Tibial nerve (tissue), 4 donors: ENCODE results near the gene TRIM38. TPM values are rescaled to one million over a fixed set of nuclear protein-coding genes. Genes with fewer than 3 reads are reported as not detected.
"Not testable (repeated sequence)": the region's sequence is repeated elsewhere in the genome, so short reads cannot be mapped to it uniquely, and the experiment has no call there.

Experiments used
- DNase-seq, 2 donors: peaks; one replicate each; pipeline ENCODE4 v3.0.0-alpha.2; 2019; ENCODE audit warnings: low spot score in 2 of 2
- H3K27ac ChIP-seq, 4 donors: fragments of 200-600 bp; sonication (generic) in 3 of 4; one replicate each; pipeline ENCODE4 v1.5.1; 2017 to 2019; ENCODE audit warnings: mild to moderate bottlenecking in 1 of 4
- H3K27me3 ChIP-seq, 2 donors: fragments of 200-600 bp; sonication (generic) in 1 of 2; one replicate each; pipeline versions ENCODE4 v1.5.1 to v1.6.0; 2017 to 2019
- H3K36me3 ChIP-seq, 3 donors: fragments of 200-600 bp; sonication (generic); one replicate each; pipeline ENCODE4 v1.5.1; 2018 to 2019
- H3K4me1 ChIP-seq, 4 donors: fragments of 200-600 bp; sonication (generic) in 3 of 4; one replicate each; pipeline ENCODE4 v1.5.1; 2017 to 2019
- H3K4me3 ChIP-seq, 4 donors: fragments of 200-600 bp; sonication (generic) in 3 of 4; one replicate each; pipeline ENCODE4 v1.5.1; 2017 to 2019; ENCODE audit warnings: mild to moderate bottlenecking in 1 of 4, moderate library complexity in 1 of 4
- H3K9me3 ChIP-seq, 4 donors: fragments of 200-600 bp; sonication (generic) in 3 of 4; one replicate each; pipeline ENCODE4 v1.5.1; 2017 to 2019
- EP300 ChIP-seq, 2 donors: sonication (generic); formaldehyde crosslinking; IDR thresholded peaks; one replicate each; pipeline ENCODE4 v1.6.1; 2017; ENCODE audit warnings: antibody characterized with exemption in 2 of 2, mild to moderate bottlenecking in 1 of 2
- POLR2A ChIP-seq, 2 donors: fragments of 450-650 bp; IDR thresholded peaks; one replicate each; pipeline ENCODE4 v1.6.1; 2017; ENCODE audit warnings: antibody characterized with exemption in 2 of 2, mild to moderate bottlenecking in 2 of 2, moderate library complexity in 2 of 2
- WGBS, 2 donors: methylation state at CpG; one replicate each; pipeline ENCODE4 v1.1.5; 2018; 5-methylcytosine and 5-hydroxymethylcytosine counted together
- total RNA-seq, 4 donors: library from RNA; depleted of rRNA; stranded (reverse); fragments of >200 nt; gene quantifications; one replicate each; pipeline ENCODE4 v1.1.0, GENCODE V29; 2016
- TF ChIP-seq, protein P1 (sequence below), 5 experiments: fragments of 200-600 bp in 3 of 5; fragments of 450-650 bp in 2 of 5; sonication (generic) in 3 of 5; IDR thresholded peaks; one replicate each; pipeline ENCODE4 v1.5.1; 2016 to 2019; ENCODE audit warnings: antibody characterized with exemption in 5 of 5, mild to moderate bottlenecking in 3 of 5, moderate library complexity in 2 of 5

The TRIM38 gene
- total RNA-seq, 4 donors from 2014 or later = 8.8 to 12.2 (median 9.5) TPM

DNA sequence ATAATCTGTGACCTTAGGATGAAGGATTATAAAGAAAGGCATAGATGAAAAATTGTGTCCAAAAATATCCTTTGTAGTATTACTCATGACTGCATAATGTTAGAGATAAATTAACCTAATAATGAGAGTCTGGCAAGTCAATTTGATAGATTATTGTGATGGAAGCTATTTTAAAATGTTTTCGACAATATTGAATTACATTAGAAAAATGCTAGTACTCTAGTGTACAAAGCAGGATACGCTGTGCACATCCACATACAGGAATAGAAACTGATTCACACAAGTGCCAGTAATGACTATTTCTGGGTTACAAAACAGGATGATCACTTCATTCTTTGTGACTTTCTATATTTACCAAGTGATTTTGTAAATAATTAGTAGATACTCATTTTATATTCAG lies 35.4 kb upstream of the TRIM38 start:
- 81 to 83% methylated on average over 2 of the region's 2 CpGs for WGBS, 2 donors
- no peak for TF ChIP-seq EP300 (IDR thresholded peaks at IDR 0.05)
- no peak for TF ChIP-seq POLR2A (IDR thresholded peaks at IDR 0.05)
- TF ChIP-seq, protein P1, sequence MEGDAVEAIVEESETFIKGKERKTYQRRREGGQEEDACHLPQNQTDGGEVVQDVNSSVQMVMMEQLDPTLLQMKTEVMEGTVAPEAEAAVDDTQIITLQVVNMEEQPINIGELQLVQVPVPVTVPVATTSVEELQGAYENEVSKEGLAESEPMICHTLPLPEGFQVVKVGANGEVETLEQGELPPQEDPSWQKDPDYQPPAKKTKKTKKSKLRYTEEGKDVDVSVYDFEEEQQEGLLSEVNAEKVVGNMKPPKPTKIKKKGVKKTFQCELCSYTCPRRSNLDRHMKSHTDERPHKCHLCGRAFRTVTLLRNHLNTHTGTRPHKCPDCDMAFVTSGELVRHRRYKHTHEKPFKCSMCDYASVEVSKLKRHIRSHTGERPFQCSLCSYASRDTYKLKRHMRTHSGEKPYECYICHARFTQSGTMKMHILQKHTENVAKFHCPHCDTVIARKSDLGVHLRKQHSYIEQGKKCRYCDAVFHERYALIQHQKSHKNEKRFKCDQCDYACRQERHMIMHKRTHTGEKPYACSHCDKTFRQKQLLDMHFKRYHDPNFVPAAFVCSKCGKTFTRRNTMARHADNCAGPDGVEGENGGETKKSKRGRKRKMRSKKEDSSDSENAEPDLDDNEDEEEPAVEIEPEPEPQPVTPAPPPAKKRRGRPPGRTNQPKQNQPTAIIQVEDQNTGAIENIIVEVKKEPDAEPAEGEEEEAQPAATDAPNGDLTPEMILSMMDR (IDR thresholded peaks at IDR 0.05) = no peak
- H3K4me3 ChIP-seq = no peak overlapping the region

DNA sequence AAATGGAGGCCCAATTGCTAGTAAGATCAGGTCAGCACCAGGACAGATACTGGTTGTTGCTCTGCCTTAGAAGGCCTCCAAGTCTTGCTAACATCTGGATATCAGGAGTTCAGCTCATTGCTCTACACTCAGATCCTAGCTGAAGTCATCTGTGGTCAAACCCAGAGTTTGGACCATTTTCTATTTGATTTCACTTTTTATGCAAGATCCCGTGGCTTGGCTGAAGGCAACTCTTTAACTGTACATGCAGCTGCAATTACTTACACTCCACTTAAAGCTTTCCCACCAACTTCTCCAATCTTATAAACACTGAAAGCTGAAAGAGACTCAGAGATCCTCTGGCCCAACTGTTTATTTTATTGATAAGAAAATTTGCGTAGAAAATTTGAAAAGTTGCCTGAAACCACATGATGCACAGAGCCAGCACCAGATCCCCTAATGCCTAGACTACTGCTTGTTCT lies 34.8 kb upstream of the TRIM38 start:
- Histone ChIP-seq H3K4me1 (no peaks in the 10 kb centered on the region), H3K27me3 (no peaks in the 10 kb centered on the region), H3K4me3 (no peak overlapping the region), H3K36me3 (no peaks in the 10 kb centered on the region), H3K9me3 (no peaks in the 10 kb centered on the region), H3K27ac (no peak overlapping the region)
- WGBS, 2 donors = 70 to 72% methylated on average over 2 of the region's 2 CpGs
- TF ChIP-seq POLR2A (IDR thresholded peaks at IDR 0.05) (no peak), EP300 (IDR thresholded peaks at IDR 0.05) (no peak)
- TF ChIP-seq, protein P1 (IDR thresholded peaks at IDR 0.05) = no peak
- DNase-seq = no peak

More for the DNA sequence above, 35.4 kb upstream of the TRIM38 start:
- no peak for DNase-seq
- no peaks in the 10 kb centered on the region for H3K9me3 ChIP-seq
- H3K36me3 ChIP-seq = no peaks in the 10 kb centered on the region
- no peak overlapping the region for H3K27ac ChIP-seq
- no peaks in the 10 kb centered on the region for H3K27me3 ChIP-seq
- H3K4me1 ChIP-seq = no peaks in the 10 kb centered on the region

DNA sequence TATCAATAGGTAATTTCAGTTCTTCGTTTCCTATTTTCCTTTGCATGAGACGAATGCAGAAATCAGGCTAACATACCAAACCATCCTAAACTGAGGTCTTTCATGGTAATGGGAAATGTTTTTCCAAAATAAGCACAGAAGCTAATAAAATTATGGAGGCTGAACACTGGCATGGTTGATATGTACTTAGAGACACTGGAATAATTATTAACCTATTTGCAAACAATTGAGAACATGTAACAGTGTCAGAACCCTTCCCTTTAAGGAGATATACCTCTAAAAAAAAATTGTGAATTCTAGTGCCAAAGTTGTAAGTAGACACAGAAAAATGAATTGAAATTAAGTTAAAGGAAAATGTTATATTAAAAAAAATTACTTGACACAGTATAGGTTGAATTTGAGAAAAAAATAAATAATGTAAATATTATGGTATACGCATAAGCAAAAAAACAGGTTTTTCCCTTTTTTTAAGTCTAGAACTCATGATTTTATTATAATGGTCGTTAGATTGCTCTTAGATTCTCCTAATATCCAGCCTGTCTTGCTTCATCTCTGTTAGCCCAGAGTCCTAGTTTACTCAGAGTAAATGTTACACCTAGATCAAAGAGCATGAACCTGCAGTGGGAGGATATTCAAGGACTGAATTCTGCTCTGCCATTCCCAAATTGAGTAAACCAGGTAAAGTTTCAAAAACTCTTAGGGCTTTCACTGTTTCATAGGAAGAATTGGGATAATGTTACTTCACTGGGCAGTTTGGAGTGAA lies 33.9 kb upstream of the TRIM38 start:
- H3K9me3 ChIP-seq = no peaks in the 10 kb centered on the region
- WGBS, 2 donors = 83 to 88% methylated on average over 4 of the region's 4 CpGs

DNA sequence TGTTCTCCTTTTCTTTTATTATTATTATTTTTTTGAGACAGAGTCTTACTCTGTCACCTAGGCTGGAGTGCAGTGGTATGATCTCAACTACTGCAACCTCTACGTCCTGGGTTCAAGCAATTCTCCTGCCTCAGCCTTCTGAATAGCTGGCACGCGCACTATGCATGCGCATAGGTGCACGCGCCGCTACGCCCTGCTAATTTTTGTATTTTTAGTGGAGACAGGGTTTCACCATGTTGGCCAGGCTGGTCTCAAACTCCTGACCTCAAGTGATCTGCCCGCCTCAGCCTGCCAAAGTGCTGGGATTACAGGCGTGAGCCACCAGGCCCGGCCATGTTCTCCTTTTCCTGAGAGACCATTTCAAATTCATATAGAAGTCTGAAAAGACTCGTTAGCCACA lies 32.8 kb upstream of the TRIM38 start:
- H3K36me3 ChIP-seq, H3K4me3 ChIP-seq, DNase-seq, H3K27ac ChIP-seq, H3K4me1 ChIP-seq, H3K9me3 ChIP-seq, H3K27me3 ChIP-seq: not testable (repeated sequence)
- 94 to 98% methylated on average over 12 of the region's 12 CpGs for WGBS, 2 donors

More for the DNA sequence above, 33.9 kb upstream of the TRIM38 start:
- no peak overlapping the region for H3K27ac ChIP-seq
- H3K36me3 ChIP-seq = no peaks in the 10 kb centered on the region
- H3K27me3 ChIP-seq = no peaks in the 10 kb centered on the region
- no peaks in the 10 kb centered on the region for H3K4me1 ChIP-seq
- TF ChIP-seq POLR2A (IDR thresholded peaks at IDR 0.05) (no peak), EP300 (IDR thresholded peaks at IDR 0.05) (no peak)
- TF ChIP-seq, protein P1 (IDR thresholded peaks at IDR 0.05) = no peak
- DNase-seq = no peak
- no peak overlapping the region for H3K4me3 ChIP-seq

DNA sequence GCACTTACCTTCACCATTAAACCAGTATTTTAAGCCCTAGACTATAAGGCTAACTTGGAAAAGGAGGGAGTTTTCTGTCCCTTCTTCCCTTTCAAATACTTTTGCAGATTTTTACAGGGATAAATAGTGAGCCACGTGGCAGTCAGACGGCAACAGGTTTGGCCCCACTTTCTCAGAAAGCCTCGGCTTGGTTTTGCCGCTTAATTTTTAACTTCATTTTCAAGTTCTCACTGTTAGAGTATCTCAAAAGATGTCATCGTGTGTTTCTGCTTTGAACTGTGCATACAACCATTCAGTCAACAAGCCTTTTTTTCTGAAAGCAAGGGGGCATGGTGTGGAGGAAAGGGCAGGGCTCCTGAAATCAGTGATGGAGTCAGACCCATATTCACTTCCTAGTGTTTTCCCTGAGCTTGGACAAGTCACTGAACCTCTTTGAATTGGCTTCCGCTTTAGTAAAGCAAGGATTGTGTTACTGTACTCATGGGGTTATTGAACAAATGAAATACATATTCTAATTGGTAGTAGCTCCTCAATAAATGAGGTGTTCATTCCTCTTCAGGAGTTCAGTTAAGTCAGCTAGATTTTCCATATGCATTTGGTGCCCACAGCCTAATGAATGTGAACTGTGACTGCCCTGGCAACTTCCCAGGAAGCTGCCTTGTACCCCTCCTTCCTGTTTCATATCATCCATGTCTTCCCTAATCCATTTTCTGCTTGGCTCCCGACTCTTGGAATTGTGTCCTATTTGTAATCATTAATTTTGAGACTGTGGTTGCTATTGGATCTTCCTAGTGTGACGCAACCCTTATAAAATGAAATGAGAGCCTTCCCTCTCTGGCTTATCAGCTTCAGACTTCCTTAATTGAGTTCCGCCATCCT lies 31.8 kb upstream of the TRIM38 start, which contains the start of gene SLC17A2:
TSS of gene SLC17A2 (minus strand) at position 160 of the 879 bp plus-strand sequence. CDS start 4,895 bp downstream, outside the sequence.
- no peaks in the 10 kb centered on the region for H3K9me3 ChIP-seq
- no peak within 1 kb of the TSS for H3K27ac ChIP-seq
- no peak within 1 kb of the TSS for H3K4me3 ChIP-seq
- WGBS, 2 donors = 86 to 94% methylated on average over 9 of the region's 9 CpGs
- DNase-seq = no peak
- no peaks in the 10 kb centered on the region for H3K36me3 ChIP-seq
- no peaks in the 10 kb centered on the region for H3K27me3 ChIP-seq
- H3K4me1 ChIP-seq = no peaks in the 10 kb centered on the region
- TF ChIP-seq EP300 (IDR thresholded peaks at IDR 0.05) = no peak
- TF ChIP-seq POLR2A (IDR thresholded peaks at IDR 0.05) = no peak
- TF ChIP-seq, protein P1 (IDR thresholded peaks at IDR 0.05) = no peak
